Dermis blood vessel endothelial cell (primary cell): ENCODE data around the gene PSG11. TPM values are rescaled to one million over a fixed set of nuclear protein-coding genes. Genes with fewer than 3 reads are reported as not detected.
"Not testable (repeated sequence)": the region's sequence is repeated elsewhere in the genome, so short reads cannot be mapped to it uniquely, and the experiment has no call there.

Experiments
- DNase-seq: peaks from one replicate; pipeline ENCODE4 v3.0.0; 2010
- total RNA-seq: library from RNA; depleted of rRNA; stranded (reverse); fragments of >200 nt; gene quantifications from 2 replicates; pipeline ENCODE4 v1.2.3, GENCODE V29; 2014

Gene PSG11
- total RNA-seq, 1 donor from 2014 or later: not detected

DNA sequence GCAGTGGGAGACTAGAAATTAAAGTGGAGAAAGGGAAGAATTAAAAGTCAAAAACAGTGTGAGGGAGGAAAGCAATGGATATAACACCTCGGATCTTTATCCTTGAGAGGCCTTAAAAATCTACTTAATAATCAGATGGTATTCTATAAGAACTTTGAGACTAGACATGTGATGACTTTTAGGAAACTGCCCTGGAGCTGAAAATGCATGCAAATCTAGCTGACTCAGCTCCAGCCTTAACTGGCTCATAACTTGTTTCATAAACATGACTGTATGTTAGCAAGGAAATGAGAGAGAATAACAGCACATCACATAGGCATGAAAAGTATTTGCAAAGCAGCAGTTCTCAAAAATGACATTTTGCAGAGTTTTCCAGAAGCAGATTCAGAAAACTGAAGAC lies 38.1 kb downstream of the PSG11 start:
- DNase-seq: not testable (repeated sequence)

- DNase-seq: no peak
Observed at GRCh38 chr19:42985588-42985987, 40.7 kb downstream of the PSG11 start.

DNA sequence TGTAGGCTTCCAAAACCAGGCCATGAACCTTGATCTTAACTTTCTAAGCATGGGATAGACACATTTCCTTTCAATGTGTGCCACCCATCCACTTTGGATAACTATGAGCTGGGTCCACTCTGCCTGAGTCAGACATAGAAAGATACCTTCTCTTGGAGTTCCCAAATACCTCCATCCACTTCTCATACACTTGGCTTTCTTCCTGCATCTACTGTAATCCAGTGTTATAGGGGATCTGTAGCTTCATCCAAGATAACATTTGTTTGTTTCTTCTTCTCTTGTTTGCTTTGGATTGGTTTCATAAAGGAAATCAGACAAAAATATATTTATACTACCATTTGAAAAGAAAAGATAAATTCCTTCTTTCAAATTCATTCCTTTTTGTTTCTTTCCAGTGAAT lies 44.2 kb downstream of the PSG11 start:
- not testable (repeated sequence) for DNase-seq

DNA sequence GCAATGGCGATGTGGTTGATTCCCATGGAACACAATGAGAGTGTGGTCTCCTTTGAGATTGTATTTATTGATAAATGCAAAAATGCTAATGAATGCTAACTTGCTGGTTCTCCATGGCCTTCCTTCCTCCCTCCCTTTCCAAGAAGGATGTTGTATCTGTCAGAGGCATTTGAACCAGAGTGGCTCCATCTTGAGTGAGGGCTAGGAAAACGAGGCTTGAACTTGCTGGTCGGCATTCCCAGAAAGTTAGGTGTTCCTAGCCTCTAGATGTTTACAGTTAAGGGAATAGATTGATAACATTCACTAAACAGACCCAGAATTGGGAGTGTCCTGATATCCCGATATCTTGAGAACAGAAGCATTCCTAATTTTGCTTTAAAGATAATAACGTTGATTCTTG lies 54.8 kb downstream of the PSG11 start:
- DNase-seq: not testable (repeated sequence)

DNA sequence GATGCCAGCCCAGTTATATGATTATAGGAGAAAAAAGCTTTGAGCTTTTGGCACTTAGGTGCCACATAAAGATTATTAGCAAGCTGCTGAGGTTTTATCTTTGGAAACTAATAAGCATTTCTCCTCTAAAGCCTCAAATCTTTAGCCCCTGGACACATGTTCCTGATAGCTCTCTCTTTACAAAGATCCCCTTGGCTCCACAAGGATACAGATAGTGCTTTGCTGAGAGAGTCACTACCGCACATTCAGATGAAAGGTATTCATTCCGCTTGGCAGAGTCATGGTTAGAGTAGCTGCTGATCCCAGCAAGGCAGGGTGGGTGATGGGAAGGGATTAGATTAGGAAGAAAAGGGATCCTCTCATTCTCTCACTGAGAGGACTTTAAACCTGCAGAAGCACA lies 61.1 kb downstream of the PSG11 start:
- DNase-seq: no peak

GRCh38 chr19:42961119-42961518 lies 65.2 kb downstream of the PSG11 start:
- DNase-seq: no peak

Other genes starting within 250 kb of the PSG11 start
- under 0.01 TPM in 1 of 2 replicates, not detected in the other for gene PSG1, start 146.8 kb downstream of the PSG11 start, total RNA-seq
- gene PSG6, start 108.6 kb downstream of the PSG11 start, total RNA-seq: not detected in 2 replicates
- gene PSG7, start 89.3 kb downstream of the PSG11 start, total RNA-seq: not detected in 2 replicates
- not detected in 2 replicates for gene PSG2, start 56.2 kb upstream of the PSG11 start, total RNA-seq
- 0.09 TPM in 1 of 2 replicates, not detected in the other for gene PSG5, start 160.1 kb upstream of the PSG11 start, total RNA-seq
- 0.14 TPM in 1 of 2 replicates, not detected in the other for gene PSG4, start 179.2 kb upstream of the PSG11 start, total RNA-seq
- gene PSG9, start 243.1 kb upstream of the PSG11 start, total RNA-seq: 0.19 TPM in 1 of 2 replicates, not detected in the other